Cardiac muscle cell (in vitro differentiated cells and primary cell): ENCODE data around the gene EDDM3A. TPM values are rescaled to one million over a fixed set of nuclear protein-coding genes. Genes with fewer than 3 reads are reported as not detected.
"Not testable (repeated sequence)": the region's sequence is repeated elsewhere in the genome, so short reads cannot be mapped to it uniquely, and the experiment has no call there.

Source experiments
- DNase-seq, 2 donors: peaks; one replicate each; pipeline versions ENCODE4 v3.0.0 to v3.0.0-alpha.2; 2010 to 2017; ENCODE audit warnings: low read depth in 1 of 2, low spot score in 1 of 2
- H3K27ac ChIP-seq: fragments of 200-600 bp; sonication (generic); 2 replicates; pipeline ENCODE4 v1.5.1; 2016
- H3K27me3 ChIP-seq: fragments of 200-600 bp; sonication (generic); 2 replicates; pipeline ENCODE4 v1.6.0; 2016; ENCODE audit warnings: control low read depth
- H3K36me3 ChIP-seq: fragments of 200-600 bp; sonication (generic); 2 replicates; pipeline ENCODE4 v1.5.1; 2016; ENCODE audit warnings: control low read depth
- H3K4me1 ChIP-seq: fragments of 200-600 bp; sonication (generic); 2 replicates; pipeline ENCODE4 v1.8.1; 2017; ENCODE audit warnings: low read depth, mild to moderate bottlenecking, mixed run types
- H3K4me3 ChIP-seq: fragments of 200-600 bp; sonication (generic); 2 replicates; pipeline ENCODE4 v1.5.1; 2016; ENCODE audit warnings: mild to moderate bottlenecking
- H3K9me3 ChIP-seq: fragments of 200-600 bp; sonication (generic); 2 replicates; pipeline ENCODE4 v1.5.1; 2017; ENCODE audit warnings: low read depth, mild to moderate bottlenecking, control low read depth
- polyA plus RNA-seq: library from polyadenylated mRNA; unstranded; fragments of >200 nt; fragmentation: Nextera tagmentation; extraction: Ambion mirVana; gene quantifications from 2 replicates; pipeline ENCODE4 v1.2.1, GENCODE V29; 2016
- total RNA-seq: library from RNA; depleted of rRNA; stranded (reverse); fragments of >200 nt; gene quantifications from 2 replicates; pipeline ENCODE4 v1.2.3, GENCODE V29; 2016
- TF ChIP-seq, protein P1 (sequence below): IDR thresholded peaks from 2 replicates; pipeline ENCODE4 v1.5.1; 2012; ENCODE audit warnings: low read depth, mild to moderate bottlenecking, low read length

Gene EDDM3A
- total and polyA plus RNA-seq, 2 experiments from 2014 or later = 0.15 TPM; not detected in 1

DNA sequence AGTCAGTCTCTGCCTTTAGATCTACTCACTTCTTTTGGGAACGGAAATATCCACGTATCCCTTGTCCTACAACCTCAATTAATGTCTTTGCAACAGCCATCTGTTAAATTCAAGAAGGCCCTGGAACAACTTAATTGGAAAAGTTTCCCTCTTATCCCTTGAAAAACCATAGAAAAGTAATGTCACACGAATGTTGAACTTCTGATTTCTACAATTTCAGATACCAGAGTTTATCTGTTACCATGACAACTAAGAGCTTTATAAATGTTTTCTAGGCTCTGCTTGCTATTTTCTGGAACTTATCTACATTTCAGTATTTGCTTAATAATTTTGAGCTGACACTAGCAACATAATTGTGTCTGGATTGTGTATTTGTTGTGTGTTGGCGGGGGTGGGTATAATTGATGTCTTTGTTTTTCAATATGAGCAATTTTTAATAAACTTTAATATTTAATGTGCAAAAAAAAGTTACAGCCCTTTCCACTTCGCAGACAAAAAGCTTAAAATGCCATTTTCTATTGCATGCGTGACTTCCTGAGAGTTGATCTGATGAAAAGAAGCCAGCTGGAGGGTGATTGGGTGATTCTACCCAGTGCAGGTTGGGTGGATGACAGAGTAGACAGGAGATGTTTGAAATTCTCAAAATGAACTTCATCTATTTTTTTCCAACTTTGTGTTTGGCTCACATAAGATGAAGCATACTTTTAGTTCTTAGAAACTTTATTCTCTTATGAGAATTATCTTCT is 11.8 kb upstream of the EDDM3A start:
- TF ChIP-seq, protein P1, sequence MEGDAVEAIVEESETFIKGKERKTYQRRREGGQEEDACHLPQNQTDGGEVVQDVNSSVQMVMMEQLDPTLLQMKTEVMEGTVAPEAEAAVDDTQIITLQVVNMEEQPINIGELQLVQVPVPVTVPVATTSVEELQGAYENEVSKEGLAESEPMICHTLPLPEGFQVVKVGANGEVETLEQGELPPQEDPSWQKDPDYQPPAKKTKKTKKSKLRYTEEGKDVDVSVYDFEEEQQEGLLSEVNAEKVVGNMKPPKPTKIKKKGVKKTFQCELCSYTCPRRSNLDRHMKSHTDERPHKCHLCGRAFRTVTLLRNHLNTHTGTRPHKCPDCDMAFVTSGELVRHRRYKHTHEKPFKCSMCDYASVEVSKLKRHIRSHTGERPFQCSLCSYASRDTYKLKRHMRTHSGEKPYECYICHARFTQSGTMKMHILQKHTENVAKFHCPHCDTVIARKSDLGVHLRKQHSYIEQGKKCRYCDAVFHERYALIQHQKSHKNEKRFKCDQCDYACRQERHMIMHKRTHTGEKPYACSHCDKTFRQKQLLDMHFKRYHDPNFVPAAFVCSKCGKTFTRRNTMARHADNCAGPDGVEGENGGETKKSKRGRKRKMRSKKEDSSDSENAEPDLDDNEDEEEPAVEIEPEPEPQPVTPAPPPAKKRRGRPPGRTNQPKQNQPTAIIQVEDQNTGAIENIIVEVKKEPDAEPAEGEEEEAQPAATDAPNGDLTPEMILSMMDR = no peak
- no peak overlapping the region for H3K27ac ChIP-seq
- peaks cover 3% of the 10 kb centered on the region for H3K4me1 ChIP-seq
- H3K4me3 ChIP-seq = no peak overlapping the region
- DNase-seq = no peak
- H3K27me3 ChIP-seq = no peaks in the 10 kb centered on the region
- H3K36me3 ChIP-seq = no peaks in the 10 kb centered on the region
- H3K9me3 ChIP-seq = no peaks in the 10 kb centered on the region

- no peaks in the 10 kb centered on the region for H3K36me3 ChIP-seq
- H3K9me3 ChIP-seq = no peaks in the 10 kb centered on the region
- TF ChIP-seq, protein P1 = no peak
- H3K27ac ChIP-seq = no peak overlapping the region
- H3K27me3 ChIP-seq = no peaks in the 10 kb centered on the region
- peaks cover 3% of the 10 kb centered on the region for H3K4me1 ChIP-seq
- DNase-seq = no peak
- H3K4me3 ChIP-seq = no peak overlapping the region
Observed at GRCh38 chr14:20734430-20734806, 11.3 kb upstream of the EDDM3A start.

DNA sequence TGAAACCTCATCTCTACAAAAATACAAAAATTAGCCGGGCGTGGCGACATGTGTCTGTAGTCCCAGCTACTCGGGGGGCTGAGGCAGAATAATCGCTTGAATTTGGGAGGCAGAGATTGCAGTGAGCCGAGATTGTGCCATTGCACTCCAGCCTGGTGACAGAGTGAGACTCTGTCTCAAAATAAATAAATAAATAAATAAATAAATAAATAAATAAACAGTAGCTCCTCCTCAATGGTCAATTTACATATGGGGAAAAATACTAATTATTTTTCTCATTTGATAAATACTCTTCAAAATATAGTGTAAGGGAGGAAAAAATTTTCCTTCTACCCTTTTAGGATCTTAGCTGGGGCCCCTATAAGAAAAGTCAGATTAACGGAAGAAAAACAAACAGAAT is 7.4 kb upstream of the EDDM3A start:
- not testable (repeated sequence) for H3K9me3 ChIP-seq, H3K27me3 ChIP-seq, H3K4me3 ChIP-seq, H3K4me1 ChIP-seq, H3K36me3 ChIP-seq, DNase-seq, H3K27ac ChIP-seq

DNA sequence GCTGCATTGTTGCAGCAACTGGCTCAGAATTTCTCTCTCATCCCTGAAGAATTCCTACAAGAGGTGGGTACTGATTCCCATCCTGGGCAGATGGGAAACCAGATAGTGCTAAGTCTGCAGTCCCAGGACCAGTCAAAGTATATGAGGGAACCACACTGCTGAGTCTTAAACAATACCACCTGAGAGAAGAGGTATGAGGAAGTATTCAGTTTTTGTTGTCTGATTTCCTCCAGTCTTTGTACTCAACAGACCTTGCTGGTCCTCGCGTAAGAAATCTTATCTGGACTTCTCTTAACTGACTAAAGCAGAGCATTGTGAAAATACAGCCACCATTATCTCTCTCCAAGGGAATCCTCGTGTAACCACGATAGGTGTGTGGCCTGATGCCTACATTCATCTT is 3.6 kb upstream of the EDDM3A start:
- no peaks in the 10 kb centered on the region for H3K27me3 ChIP-seq
- no peaks in the 10 kb centered on the region for H3K9me3 ChIP-seq
- H3K27ac ChIP-seq = no peak overlapping the region
- TF ChIP-seq, protein P1 = no peak
- DNase-seq = no peak
- H3K36me3 ChIP-seq = no peaks in the 10 kb centered on the region
- no peaks in the 10 kb centered on the region for H3K4me1 ChIP-seq
- H3K4me3 ChIP-seq = no peak overlapping the region

DNA sequence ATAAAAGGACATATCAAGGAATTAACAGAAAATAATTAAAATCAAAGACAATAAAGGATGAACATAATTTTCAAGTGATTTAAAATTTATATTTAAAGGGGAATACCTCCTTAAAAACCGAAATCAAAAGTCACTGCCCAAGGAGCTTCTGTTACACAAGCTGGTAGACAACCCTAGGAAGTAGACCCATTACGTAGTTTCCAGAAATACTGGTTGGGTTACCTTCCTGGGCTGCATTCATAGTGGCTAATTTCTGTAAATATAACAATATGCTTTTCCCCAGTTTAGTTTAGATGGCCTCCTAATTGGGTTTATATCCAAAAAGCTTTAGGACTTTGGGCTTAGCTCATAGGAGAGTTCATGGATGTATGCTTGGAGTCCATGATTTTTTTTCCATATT is 2.1 kb upstream of the EDDM3A start:
- no peaks in the 10 kb centered on the region for H3K36me3 ChIP-seq
- H3K4me3 ChIP-seq = no peak overlapping the region
- H3K9me3 ChIP-seq = no peaks in the 10 kb centered on the region
- TF ChIP-seq, protein P1 = no peak
- no peaks in the 10 kb centered on the region for H3K27me3 ChIP-seq
- no peaks in the 10 kb centered on the region for H3K4me1 ChIP-seq
- no peak overlapping the region for H3K27ac ChIP-seq
- no peak for DNase-seq

DNA sequence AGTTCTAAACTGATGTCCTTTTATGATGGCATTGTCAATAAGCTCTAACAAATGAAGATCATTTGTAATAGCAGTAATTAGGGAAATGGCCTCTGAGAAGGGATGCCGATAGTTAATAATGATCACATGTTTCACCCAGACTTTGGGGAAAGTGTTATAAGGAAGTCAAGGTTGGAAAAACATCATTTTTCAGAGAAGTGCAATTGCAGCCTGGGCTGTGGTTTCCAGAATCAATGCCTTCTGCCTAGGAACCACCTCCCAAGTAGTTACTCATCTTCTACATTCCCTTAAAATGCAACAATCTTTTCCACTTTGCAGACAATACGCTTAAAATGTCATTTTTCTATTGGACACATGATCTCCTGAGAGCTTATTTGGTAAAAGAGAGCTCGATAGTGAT is 879 bp downstream of the EDDM3A start:
- TF ChIP-seq, protein P1 = no peak
- DNase-seq = no peak
- Histone ChIP-seq H3K27ac (no peak overlapping the region), H3K27me3 (no peaks in the 10 kb centered on the region), H3K4me1 (no peaks in the 10 kb centered on the region), H3K9me3 (no peaks in the 10 kb centered on the region), H3K4me3 (no peak overlapping the region), H3K36me3 (no peaks in the 10 kb centered on the region)
